H9 (cell line): ENCODE data around the gene KRTAP4-6. TPM values are rescaled to one million over a fixed set of nuclear protein-coding genes. Genes with fewer than 3 reads are reported as not detected.

Experiments used
- DNase-seq: peaks from one replicate; pipeline ENCODE4 v3.0.0-alpha.2; 2017
- H2AFZ ChIP-seq: one replicate; pipeline ENCODE4 v1.6.1; 2013; ENCODE audit warnings: mild to moderate bottlenecking, low read length, control low read depth, moderate library complexity
- H2AK5ac ChIP-seq: 2 replicates; pipeline ENCODE4 v1.6.1; 2013; ENCODE audit warnings: low read length, control low read depth, mixed read lengths; ENCODE audit not compliant: insufficient read length
- H2BK120ac ChIP-seq: one replicate; pipeline ENCODE4 v1.6.1; 2013; ENCODE audit warnings: low read depth, mild to moderate bottlenecking, low read length, control low read depth, inconsistent platforms; ENCODE audit not compliant: poor library complexity, severe bottlenecking
- H2BK12ac ChIP-seq: 2 replicates; pipeline ENCODE4 v1.6.1; 2013; ENCODE audit warnings: low read length, control low read depth, mixed read lengths, low read depth; ENCODE audit not compliant: insufficient read length
- H2BK15ac ChIP-seq: 2 replicates; pipeline ENCODE4 v1.6.1; 2013; ENCODE audit warnings: low read depth, low read length, control low read depth
- H2BK20ac ChIP-seq: one replicate; pipeline ENCODE4 v1.6.1; 2013; ENCODE audit warnings: low read depth, mild to moderate bottlenecking, low read length, control low read depth, inconsistent platforms; ENCODE audit not compliant: poor library complexity, severe bottlenecking
- H2BK5ac ChIP-seq: 2 replicates; pipeline ENCODE4 v1.6.1; 2013; ENCODE audit warnings: low read length, control low read depth, mixed read lengths; ENCODE audit not compliant: insufficient read length
- H3K14ac ChIP-seq: 2 replicates; pipeline ENCODE4 v1.6.1; 2013; ENCODE audit warnings: low read length, control low read depth; ENCODE audit not compliant: insufficient read depth
- H3K18ac ChIP-seq: 2 replicates; pipeline ENCODE4 v1.6.1; 2013; ENCODE audit warnings: low read depth, mild to moderate bottlenecking, mixed read lengths, low read length, control low read depth; ENCODE audit not compliant: insufficient read length
- H3K23ac ChIP-seq: 2 replicates; pipeline ENCODE4 v1.6.1; 2013; ENCODE audit warnings: low read length, control low read depth, mixed read lengths, low read depth; ENCODE audit not compliant: insufficient read length
- H3K23me2 ChIP-seq: 2 replicates; pipeline ENCODE4 v1.6.1; 2013; ENCODE audit warnings: low read depth, mild to moderate bottlenecking, mixed read lengths, low read length, control low read depth; ENCODE audit not compliant: insufficient read length, poor library complexity, severe bottlenecking
- H3K27ac ChIP-seq: 2 replicates; pipeline ENCODE4 v1.5.1; 2013; ENCODE audit warnings: low read length, control low read depth, mixed read lengths, low read depth; ENCODE audit not compliant: insufficient read length
- H3K27me3 ChIP-seq: 2 replicates; pipeline ENCODE4 v1.6.1; 2013; ENCODE audit warnings: low read length, control low read depth, inconsistent platforms; ENCODE audit not compliant: insufficient read depth
- H3K4ac ChIP-seq: 2 replicates; pipeline ENCODE4 v1.6.1; 2013; ENCODE audit warnings: low read depth, mild to moderate bottlenecking, control low read depth, inconsistent platforms, low read length, moderate library complexity
- H3K4me1 ChIP-seq: 2 replicates; pipeline ENCODE4 v1.6.1; 2013; ENCODE audit warnings: low read length, control low read depth, inconsistent platforms; ENCODE audit not compliant: insufficient read depth
- H3K4me2 ChIP-seq: 2 replicates; pipeline ENCODE4 v1.6.1; 2013; ENCODE audit warnings: low read length, control low read depth, mixed read lengths; ENCODE audit not compliant: insufficient read length, insufficient read depth
- H3K56ac ChIP-seq: 2 replicates; pipeline ENCODE4 v1.6.1; 2013; ENCODE audit warnings: low read depth, mild to moderate bottlenecking, mixed read lengths, low read length, control low read depth; ENCODE audit not compliant: insufficient read length
- H3K79me1 ChIP-seq: 2 replicates; pipeline ENCODE4 v1.6.1; 2013; ENCODE audit warnings: low read depth, mild to moderate bottlenecking, moderate library complexity, low read length, control low read depth, inconsistent platforms; ENCODE audit not compliant: insufficient read depth, poor library complexity, severe bottlenecking
- H3K79me2 ChIP-seq: 2 replicates; pipeline ENCODE4 v1.6.1; 2013; ENCODE audit warnings: low read length, control low read depth, inconsistent platforms; ENCODE audit not compliant: insufficient read depth
- H3K9ac ChIP-seq: 2 replicates; pipeline ENCODE4 v1.6.1; 2013; ENCODE audit warnings: low read length, control low read depth, mixed read lengths; ENCODE audit not compliant: insufficient read length; ENCODE audit errors: extremely low read depth
- H3K9me3 ChIP-seq: one replicate; pipeline ENCODE4 v1.6.1; 2013; ENCODE audit warnings: low read depth, low read length, inconsistent platforms; ENCODE audit not compliant: control insufficient read depth
- H3T11ph ChIP-seq: one replicate; pipeline ENCODE4 v1.6.1; 2013; ENCODE audit warnings: mild to moderate bottlenecking, low read length, control low read depth, inconsistent platforms
- H4K20me1 ChIP-seq: one replicate; pipeline ENCODE4 v1.6.1; 2013; ENCODE audit not compliant: control insufficient read depth, insufficient read length, insufficient read depth
- H4K5ac ChIP-seq: 2 replicates; pipeline ENCODE4 v1.6.1; 2013; ENCODE audit warnings: low read depth, mild to moderate bottlenecking, mixed read lengths, low read length, control low read depth; ENCODE audit not compliant: insufficient read length
- H4K8ac ChIP-seq: replicated peaks from 2 replicates; pipeline ENCODE4 v1.6.1; 2013; ENCODE audit warnings: low read length, control low read depth, mixed read lengths, low read depth; ENCODE audit not compliant: insufficient read length
- H4K91ac ChIP-seq: 2 replicates; pipeline ENCODE4 v1.6.1; 2013; ENCODE audit warnings: low read depth, mild to moderate bottlenecking, moderate library complexity, mixed read lengths, low read length, control low read depth; ENCODE audit not compliant: insufficient read length
- H3K27ac Mint-ChIP-seq, 3 experiments: 2 replicates in 2 of 3; 3 replicates in 1 of 3; pipeline ENCODE4 v1.8.0; 2020 to 2021; ENCODE audit warnings: mixed read lengths in 3 of 3, mild to moderate bottlenecking in 1 of 3, moderate library complexity in 1 of 3
- H3K27me3 Mint-ChIP-seq: 2 replicates; pipeline ENCODE4 v1.8.0; 2021; ENCODE audit warnings: low read depth, mild to moderate bottlenecking, moderate library complexity, mixed read lengths
- H3K36me3 Mint-ChIP-seq, 3 experiments: 2 replicates in 2 of 3; 3 replicates in 1 of 3; pipeline ENCODE4 v1.8.0; 2020 to 2021; ENCODE audit warnings: low read depth in 3 of 3, mixed read lengths in 3 of 3; ENCODE audit not compliant: insufficient read depth in 1 of 3
- H3K4me1 Mint-ChIP-seq, 2 experiments: 2 replicates each; pipeline ENCODE4 v1.8.0; 2020; ENCODE audit warnings: mixed read lengths in 2 of 2
- H3K4me3 Mint-ChIP-seq, 2 experiments: 2 replicates in 1 of 2; 3 replicates in 1 of 2; pipeline ENCODE4 v1.8.0; 2020 to 2021; ENCODE audit warnings: mild to moderate bottlenecking in 2 of 2, mixed read lengths in 2 of 2, moderate library complexity in 1 of 2
- H3K9me3 Mint-ChIP-seq, 2 experiments: 2 replicates in 1 of 2; 3 replicates in 1 of 2; pipeline ENCODE4 v1.8.0; 2020; ENCODE audit warnings: mild to moderate bottlenecking in 2 of 2, mixed read lengths in 2 of 2, moderate library complexity in 1 of 2
- WGBS: extraction: QIAGEN DNeasy Blood & Tissue Kit; methylation state at CpG from one replicate; pipeline ENCODE4 v1.1.7; 2013; ENCODE audit warnings: missing lambda C conversion rate, low lambda C conversion rate, mixed read lengths; ENCODE audit not compliant: insufficient read length; ENCODE audit errors: extremely low coverage; 5-methylcytosine and 5-hydroxymethylcytosine counted together
- total RNA-seq: library from RNA; stranded (reverse); gene quantifications from 2 replicates; pipeline ENCODE4 v1.2.1, GENCODE V29; 2021
- TF ChIP-seq, protein P1 (sequence below): fragments of 200-600 bp; sonication (generic); conservative IDR thresholded peaks from 3 replicates; pipeline ENCODE4 v1.8.0; 2021; ENCODE audit warnings: antibody characterized with exemption, mild to moderate bottlenecking

The KRTAP4-6 gene
- total RNA-seq, 1 experiment from 2014 or later, result not detected

GRCh38 chr17:41145261-41145660 lies 4.9 kb upstream of the KRTAP4-6 start:
- H2BK120ac ChIP-seq, result no peak overlapping the region
- no peak overlapping the region for H2AK5ac ChIP-seq
- no peak overlapping the region for H4K5ac ChIP-seq
- TF ChIP-seq, protein P1, sequence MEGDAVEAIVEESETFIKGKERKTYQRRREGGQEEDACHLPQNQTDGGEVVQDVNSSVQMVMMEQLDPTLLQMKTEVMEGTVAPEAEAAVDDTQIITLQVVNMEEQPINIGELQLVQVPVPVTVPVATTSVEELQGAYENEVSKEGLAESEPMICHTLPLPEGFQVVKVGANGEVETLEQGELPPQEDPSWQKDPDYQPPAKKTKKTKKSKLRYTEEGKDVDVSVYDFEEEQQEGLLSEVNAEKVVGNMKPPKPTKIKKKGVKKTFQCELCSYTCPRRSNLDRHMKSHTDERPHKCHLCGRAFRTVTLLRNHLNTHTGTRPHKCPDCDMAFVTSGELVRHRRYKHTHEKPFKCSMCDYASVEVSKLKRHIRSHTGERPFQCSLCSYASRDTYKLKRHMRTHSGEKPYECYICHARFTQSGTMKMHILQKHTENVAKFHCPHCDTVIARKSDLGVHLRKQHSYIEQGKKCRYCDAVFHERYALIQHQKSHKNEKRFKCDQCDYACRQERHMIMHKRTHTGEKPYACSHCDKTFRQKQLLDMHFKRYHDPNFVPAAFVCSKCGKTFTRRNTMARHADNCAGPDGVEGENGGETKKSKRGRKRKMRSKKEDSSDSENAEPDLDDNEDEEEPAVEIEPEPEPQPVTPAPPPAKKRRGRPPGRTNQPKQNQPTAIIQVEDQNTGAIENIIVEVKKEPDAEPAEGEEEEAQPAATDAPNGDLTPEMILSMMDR, result no peak
- no peaks in the 10 kb centered on the region for H3K79me1 ChIP-seq
- no peak overlapping the region for H3K23ac ChIP-seq
- no peak overlapping the region for H3K27ac ChIP-seq
- H2AFZ ChIP-seq, result no peak overlapping the region
- H2BK20ac ChIP-seq, result no peak overlapping the region
- peaks cover 5% of the 10 kb centered on the region for H3K9me3 ChIP-seq
- no peak overlapping the region for H3K9ac ChIP-seq
- no peak overlapping the region for H4K8ac ChIP-seq
- H2BK12ac ChIP-seq, result no peak overlapping the region
- no peaks in the 10 kb centered on the region for H3K27me3 Mint-ChIP-seq
- H3K79me2 ChIP-seq, result no peaks in the 10 kb centered on the region
- H3K4me1 ChIP-seq, result no peaks in the 10 kb centered on the region
- H2BK15ac ChIP-seq, result no peak overlapping the region
- H3K14ac ChIP-seq, result no peak overlapping the region
- H3K4me1 Mint-ChIP-seq, result peaks cover 2 to 13% of the 10 kb centered on the region in 2 experiments
- no peaks in the 10 kb centered on the region for H3K27me3 ChIP-seq
- H2BK5ac ChIP-seq, result no peak overlapping the region
- no peak overlapping the region for H3K27ac Mint-ChIP-seq
- H3K9me3 Mint-ChIP-seq, result peaks cover 22 to 28% of the 10 kb centered on the region in 2 experiments
- no peak for DNase-seq
- H3K4me2 ChIP-seq, result no peak overlapping the region
- no peak overlapping the region for H3K56ac ChIP-seq
- no peak overlapping the region for H3K4me3 Mint-ChIP-seq
- H3K18ac ChIP-seq, result no peak overlapping the region
- H3K23me2 ChIP-seq, result no peaks in the 10 kb centered on the region
- no CpG with 5 or more reads among the region's 2 CpGs for WGBS
- H4K20me1 ChIP-seq, result no peaks in the 10 kb centered on the region
- H3T11ph ChIP-seq, result no peak overlapping the region
- H4K91ac ChIP-seq, result no peak overlapping the region
- no peak overlapping the region for H3K4ac ChIP-seq
- peaks cover 11 to 34% (median 19%) of the 10 kb centered on the region in 3 experiments for H3K36me3 Mint-ChIP-seq
